ENCODE measurements around the gene ELP6. TPM values are rescaled to one million over a fixed set of nuclear protein-coding genes. Genes with fewer than 3 reads are reported as not detected.

The ELP6 gene
- total and polyA plus RNA-seq, 9 of the 15 experiments (the other 6 are each of a cell fraction or from before 2014, with no cell fraction given) = 76.9 to 198 (median 83.3) TPM

- Histone ChIP-seq H3K9ac (ENCODE audit: insufficient read depth in 1 of 2, low read depth in 2 of 2, low read length in 2 of 2) (0 out of 4 replicates have a peak overlapping the region, but pooled peaks of 1 of the 2 experiments have one; percentile 59), H3K36me3 (ENCODE audit: control insufficient read depth, insufficient read depth, low read length) (peaks cover 5% of the 10 kb centered on the region; the same call in 2 of the 3 replicates), H3K9me1 (ENCODE audit: control insufficient read depth, insufficient read depth, low read length) (no peaks in the 10 kb centered on the region), H3K4me3 (no peak overlapping the region), H2AFZ (ENCODE audit: low read depth, low read length) (no peak overlapping the region), H3K4me2 (ENCODE audit: insufficient read depth, low read length) (no peak overlapping the region), H3K27ac (ENCODE audit: extremely low read depth, low read depth, low read length) (no peak overlapping the region), H3K9me3 (replicated peaks; ENCODE audit: control insufficient read depth, insufficient read depth, low read depth, low read length) (no peaks in the 10 kb centered on the region), H3K79me2 (ENCODE audit: control insufficient read depth, insufficient read depth, low read length) (peaks cover 77% of the 10 kb centered on the region), H3K27me3 (ENCODE audit: control insufficient read depth in 2 of 2, insufficient read depth in 2 of 2, low read length in 2 of 2) (no peaks in the 10 kb centered on the region), H4K20me1 (replicated peaks; ENCODE audit: control insufficient read depth, insufficient read depth, low read length) (no peaks in the 10 kb centered on the region), H3K4me1 (replicated peaks in 1 of 2; ENCODE audit: control insufficient read depth in 2 of 2, insufficient read depth in 2 of 2, low read length in 2 of 2) (peaks cover 0 to 4% of the 10 kb centered on the region in 2 experiments; a peak in 2 of 5 replicates)
- no TSS peak for BruUV-seq (replicated peaks)
- TF ChIP-seq FOS (IDR thresholded peaks at IDR 0.05; ENCODE audit: extremely low read depth, insufficient read length) (no peak), NR1H2 (CRISPR knock-in tag; IDR thresholded peaks at IDR 0.05) (no peak), RFX7 (CRISPR knock-in tag; IDR thresholded peaks at IDR 0.05) (no peak), JUN (IDR thresholded peaks at IDR 0.05; ENCODE audit: borderline replicate concordance, low read depth, low read length) (no peak), JUN (CRISPR knock-in tag; IDR thresholded peaks at IDR 0.05; ENCODE audit: borderline replicate concordance) (no peak)
- TF ChIP-seq, protein P1, sequence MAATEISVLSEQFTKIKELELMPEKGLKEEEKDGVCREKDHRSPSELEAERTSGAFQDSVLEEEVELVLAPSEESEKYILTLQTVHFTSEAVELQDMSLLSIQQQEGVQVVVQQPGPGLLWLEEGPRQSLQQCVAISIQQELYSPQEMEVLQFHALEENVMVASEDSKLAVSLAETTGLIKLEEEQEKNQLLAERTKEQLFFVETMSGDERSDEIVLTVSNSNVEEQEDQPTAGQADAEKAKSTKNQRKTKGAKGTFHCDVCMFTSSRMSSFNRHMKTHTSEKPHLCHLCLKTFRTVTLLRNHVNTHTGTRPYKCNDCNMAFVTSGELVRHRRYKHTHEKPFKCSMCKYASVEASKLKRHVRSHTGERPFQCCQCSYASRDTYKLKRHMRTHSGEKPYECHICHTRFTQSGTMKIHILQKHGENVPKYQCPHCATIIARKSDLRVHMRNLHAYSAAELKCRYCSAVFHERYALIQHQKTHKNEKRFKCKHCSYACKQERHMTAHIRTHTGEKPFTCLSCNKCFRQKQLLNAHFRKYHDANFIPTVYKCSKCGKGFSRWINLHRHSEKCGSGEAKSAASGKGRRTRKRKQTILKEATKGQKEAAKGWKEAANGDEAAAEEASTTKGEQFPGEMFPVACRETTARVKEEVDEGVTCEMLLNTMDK (IDR thresholded peaks at IDR 0.05; ENCODE audit: borderline replicate concordance, insufficient read depth, low read depth, low read length, poor library complexity, severe bottlenecking) = no peak
- ChIA-PET POLR2A (interaction anchor here (0.7 to 2.7 kb wide), 4 partner anchors 8 to 738 kb away, joined by 3 to 12 read pairs (median 4); partner anchors contain the start of gene SCAP), CTCF (ENCODE audit: low intra/inter-chr PET ratio) (no interaction called here)
- intact Hi-C loops (cut with micrococcal nuclease) (no loop called here), in situ Hi-C loops (cut with MboI) (no loop called here)
- no peak for DNase-seq (ENCODE audit: extremely low read depth in 1 of 4, low spot score in 3 of 4)
- FAIRE-seq = no peak
- no peak for ATAC-seq
Observed at GRCh38 chr3:47456984-47457383, 56.5 kb downstream of the ELP6 start.
